ENCODE data around the gene CLTC.

The CLTC gene

DNA sequence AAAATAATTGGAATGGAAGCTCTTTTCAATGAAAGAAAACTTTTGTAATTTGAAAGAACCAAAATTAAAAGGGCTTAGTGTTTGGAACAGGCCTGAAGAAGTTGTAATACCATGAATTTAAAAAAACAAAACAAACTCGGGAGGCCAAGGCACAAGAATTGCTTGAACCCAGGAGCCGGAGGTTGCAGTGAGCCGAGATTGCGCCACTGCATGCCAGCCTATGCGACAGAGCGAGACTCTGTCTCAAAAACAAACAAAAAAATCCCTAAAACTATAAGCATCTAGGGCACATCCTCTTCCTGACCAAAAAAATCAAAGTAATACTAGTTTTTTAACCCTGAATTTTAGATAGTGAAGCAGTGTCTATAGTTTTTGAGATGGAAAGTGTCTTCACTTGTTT is 12.7 kb downstream of the CLTC start:
- no peak overlapping the region; the same call in 1 of the 2 replicates for H3K27ac ChIP-seq
- POLR2A ChIA-PET (ENCODE audit: low non-redundant PET), result no interaction called here
- no peak for DNase-seq (ENCODE audit: low spot score)
- CTCF ChIA-PET, result interaction anchor here (0.6 kb wide), 1 partner anchor 9 kb away, joined by 3 read pairs; no protein-coding TSS in a partner anchor
- TF ChIP-seq, protein P1, sequence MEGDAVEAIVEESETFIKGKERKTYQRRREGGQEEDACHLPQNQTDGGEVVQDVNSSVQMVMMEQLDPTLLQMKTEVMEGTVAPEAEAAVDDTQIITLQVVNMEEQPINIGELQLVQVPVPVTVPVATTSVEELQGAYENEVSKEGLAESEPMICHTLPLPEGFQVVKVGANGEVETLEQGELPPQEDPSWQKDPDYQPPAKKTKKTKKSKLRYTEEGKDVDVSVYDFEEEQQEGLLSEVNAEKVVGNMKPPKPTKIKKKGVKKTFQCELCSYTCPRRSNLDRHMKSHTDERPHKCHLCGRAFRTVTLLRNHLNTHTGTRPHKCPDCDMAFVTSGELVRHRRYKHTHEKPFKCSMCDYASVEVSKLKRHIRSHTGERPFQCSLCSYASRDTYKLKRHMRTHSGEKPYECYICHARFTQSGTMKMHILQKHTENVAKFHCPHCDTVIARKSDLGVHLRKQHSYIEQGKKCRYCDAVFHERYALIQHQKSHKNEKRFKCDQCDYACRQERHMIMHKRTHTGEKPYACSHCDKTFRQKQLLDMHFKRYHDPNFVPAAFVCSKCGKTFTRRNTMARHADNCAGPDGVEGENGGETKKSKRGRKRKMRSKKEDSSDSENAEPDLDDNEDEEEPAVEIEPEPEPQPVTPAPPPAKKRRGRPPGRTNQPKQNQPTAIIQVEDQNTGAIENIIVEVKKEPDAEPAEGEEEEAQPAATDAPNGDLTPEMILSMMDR (conservative IDR thresholded peaks at IDR 0.05; ENCODE audit: low read depth), result no peak

DNA sequence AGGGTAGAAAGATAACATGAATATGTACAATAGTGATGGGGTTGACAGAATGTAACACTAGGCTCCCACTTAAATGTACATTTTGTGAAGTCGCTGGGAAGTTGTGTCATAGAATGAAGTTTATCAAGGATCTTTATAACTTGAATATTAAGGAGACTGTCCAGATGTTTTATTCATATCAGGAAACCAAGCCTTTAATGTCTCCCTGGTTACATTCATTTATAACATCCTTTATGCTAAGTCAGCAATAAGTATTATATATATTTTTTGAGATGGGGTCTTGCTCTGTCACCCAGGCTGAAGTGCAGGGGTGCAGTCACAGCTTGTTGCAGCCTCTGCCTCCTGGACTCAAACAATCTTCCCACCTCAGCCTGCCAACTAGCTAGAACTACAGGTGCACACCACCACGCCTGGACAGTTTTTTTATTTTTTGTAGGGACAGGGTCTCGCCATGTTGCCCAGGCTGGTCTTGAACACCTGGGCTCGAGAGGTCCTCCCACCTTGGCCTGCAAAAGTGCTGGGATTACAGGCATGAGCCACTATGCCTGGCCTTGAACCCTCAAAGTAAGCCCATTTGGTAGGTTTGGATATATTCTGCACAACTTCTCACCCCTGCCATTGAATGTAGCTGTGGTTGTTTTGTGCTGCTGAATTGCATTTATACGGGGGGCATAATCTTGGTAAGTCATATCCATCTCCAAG is 14.1 kb downstream of the CLTC start:
- TF ChIP-seq, protein P1 (conservative IDR thresholded peaks at IDR 0.05; ENCODE audit: low read depth), result no peak
- ChIA-PET POLR2A (ENCODE audit: low non-redundant PET) (no interaction called here), CTCF (no interaction called here)
- H3K27ac ChIP-seq, result no peak overlapping the region
- DNase-seq (ENCODE audit: low spot score), result no peak

DNA sequence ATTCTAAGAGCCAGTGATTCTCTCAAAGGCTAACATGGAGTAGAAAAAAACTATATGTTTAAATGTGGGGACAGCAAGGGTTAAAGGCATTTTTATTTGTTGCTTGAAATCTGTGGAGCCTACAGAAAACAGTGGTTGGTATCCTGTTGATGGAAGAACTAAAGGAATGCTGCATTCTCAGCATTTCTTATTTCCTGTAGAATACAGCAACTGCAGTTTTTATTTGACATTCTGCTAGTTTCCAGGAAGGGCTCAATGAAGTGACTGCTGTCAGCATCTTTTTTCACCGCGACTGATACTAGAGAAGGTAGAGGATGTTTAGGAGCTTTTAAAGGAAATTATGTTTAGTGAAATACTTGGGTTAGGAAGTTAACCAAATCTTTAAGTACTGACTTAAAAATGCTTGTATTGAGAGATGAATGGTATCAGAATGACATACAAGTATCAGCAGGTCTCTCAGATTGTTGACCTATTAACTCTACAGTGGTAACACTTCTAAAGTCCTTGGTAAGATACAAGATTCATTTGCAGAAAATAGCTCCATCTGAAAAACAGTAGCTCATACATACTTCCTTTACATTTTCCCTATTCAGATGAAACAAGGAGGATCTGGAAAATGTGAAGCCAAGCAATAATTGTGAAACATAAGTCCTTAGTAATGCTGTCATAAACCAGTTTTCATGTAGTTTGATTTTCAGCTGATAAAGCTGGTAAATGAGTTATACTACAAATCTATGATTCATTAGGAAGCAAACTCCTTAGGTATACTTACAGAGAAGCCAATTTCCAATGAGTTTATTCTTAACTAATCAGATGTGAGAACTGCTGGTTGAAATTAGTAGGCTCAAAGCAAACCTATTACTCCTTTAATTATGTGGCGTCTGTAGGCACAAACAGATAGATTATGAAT is 15.2 kb downstream of the CLTC start:
- POLR2A ChIA-PET (ENCODE audit: low non-redundant PET), result no interaction called here
- TF ChIP-seq, protein P1 (conservative IDR thresholded peaks at IDR 0.05; ENCODE audit: low read depth), result no peak
- CTCF ChIA-PET, result no interaction called here
- H3K27ac ChIP-seq, result no peak overlapping the region
- no peak for DNase-seq (ENCODE audit: low spot score)

DNA sequence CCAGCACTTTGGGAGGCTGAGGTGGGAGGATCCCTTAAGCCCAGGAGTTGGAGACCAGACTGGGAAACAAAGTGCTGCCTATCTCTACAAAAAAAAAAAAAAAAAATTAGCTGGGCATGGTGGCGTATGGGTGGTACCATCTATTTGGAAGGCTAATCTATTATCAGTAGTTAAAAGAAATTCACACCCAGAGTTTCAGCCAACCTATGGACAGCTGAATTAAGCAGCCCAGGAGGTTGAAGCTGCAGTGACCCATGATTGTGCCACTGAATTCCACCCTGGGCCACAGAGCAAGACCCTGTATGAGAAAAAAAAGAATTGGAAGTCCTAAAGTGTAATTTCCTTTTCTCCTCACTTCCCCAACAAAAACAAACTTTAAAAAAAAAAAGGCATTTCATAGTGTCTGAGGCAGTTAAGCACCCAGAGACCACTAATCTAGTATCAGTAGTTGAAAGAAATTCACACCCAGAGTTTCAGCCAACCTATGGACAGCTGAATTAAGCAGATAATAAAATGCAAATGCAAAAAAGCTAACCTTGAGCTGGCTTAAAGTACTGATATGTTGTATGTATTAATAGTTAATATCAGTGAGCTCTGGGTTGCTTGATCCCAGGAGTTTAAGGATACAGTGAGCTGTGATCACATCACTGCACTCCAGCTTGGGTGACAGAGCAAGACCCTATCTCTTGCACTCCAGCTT is 18.1 kb downstream of the CLTC start:
- ChIA-PET CTCF (interaction anchor here (0.6 kb wide), 1 partner anchor 48 kb away, joined by 3 read pairs; no protein-coding TSS in a partner anchor), POLR2A (ENCODE audit: low non-redundant PET) (no interaction called here)
- TF ChIP-seq, protein P1 (conservative IDR thresholded peaks at IDR 0.05; ENCODE audit: low read depth), result no peak
- no peak for DNase-seq (ENCODE audit: low spot score)
- no peak overlapping the region for H3K27ac ChIP-seq

DNA sequence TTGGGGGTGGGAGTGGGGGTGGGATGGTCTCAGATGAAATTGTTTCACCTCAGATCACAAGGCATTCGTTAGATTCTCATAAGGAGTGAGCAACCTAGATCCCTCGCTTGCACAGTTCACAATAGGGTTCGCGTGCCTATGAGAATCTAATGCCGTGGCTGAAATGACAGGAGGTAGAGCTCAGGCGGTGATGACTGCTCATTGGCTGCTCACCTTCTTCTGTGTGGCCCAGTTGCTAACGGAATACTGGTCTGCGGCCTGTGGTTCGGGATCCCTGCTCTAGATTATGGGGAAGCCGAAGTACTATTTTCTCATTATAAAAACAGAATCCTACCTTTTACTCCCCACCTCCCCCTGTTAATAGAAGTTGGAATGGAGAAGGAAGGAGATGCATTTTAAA is 18.9 kb downstream of the CLTC start:
- TF ChIP-seq, protein P1 (conservative IDR thresholded peaks at IDR 0.05; ENCODE audit: low read depth), result no peak
- ChIA-PET CTCF (interaction anchor here (0.6 kb wide), 1 partner anchor 47 kb away, joined by 3 read pairs; no protein-coding TSS in a partner anchor), POLR2A (ENCODE audit: low non-redundant PET) (no interaction called here)
- no peak overlapping the region for H3K27ac ChIP-seq
- DNase-seq (ENCODE audit: low spot score), result no peak

DNA sequence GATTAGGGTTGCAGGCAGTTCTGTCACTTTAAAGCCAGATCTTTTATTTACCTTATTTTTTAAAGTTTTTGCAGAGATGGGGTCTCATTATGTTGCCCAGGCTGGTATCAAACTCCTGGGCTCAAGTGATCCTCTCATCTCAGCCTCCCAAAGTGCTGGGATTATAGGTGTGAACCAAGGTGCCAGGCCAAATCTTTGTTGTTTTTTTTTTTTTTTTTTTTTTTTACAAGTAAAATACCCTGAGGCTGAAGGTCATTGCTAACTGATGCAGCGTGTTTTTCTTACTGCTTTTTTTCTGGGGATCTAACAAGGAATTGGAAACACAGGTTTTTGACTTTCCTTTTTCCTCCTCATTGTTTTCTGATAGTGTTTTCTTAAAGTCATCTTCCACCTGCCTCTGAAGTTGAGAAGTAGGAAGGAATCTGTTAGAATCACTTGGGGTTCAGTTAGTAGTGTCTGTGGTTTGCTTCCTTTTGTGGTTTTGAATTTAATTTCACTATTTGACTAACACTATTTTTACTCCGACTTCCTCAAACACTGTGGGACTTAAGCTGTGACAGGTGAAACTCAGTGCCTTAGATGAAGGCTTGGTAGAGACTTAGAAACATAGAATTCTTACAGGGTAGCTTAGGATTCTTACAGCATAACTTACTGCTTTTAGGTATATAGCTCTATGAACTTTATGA is 22.2 kb downstream of the CLTC start:
- DNase-seq (ENCODE audit: low spot score), result no peak
- ChIA-PET CTCF (no interaction called here), POLR2A (ENCODE audit: low non-redundant PET) (no interaction called here)
- no peak overlapping the region for H3K27ac ChIP-seq
- TF ChIP-seq, protein P1 (conservative IDR thresholded peaks at IDR 0.05; ENCODE audit: low read depth), result no peak

Measured in RWPE1 (cell line).